Measurements from ENCODE around the gene COL7A1. TPM values are rescaled to one million over a fixed set of nuclear protein-coding genes. Genes with fewer than 3 reads are reported as not detected.

The COL7A1 gene
- polyA plus RNA-seq, 1 donor from 2014 or later, result 45.3 TPM

- no peaks in the 10 kb centered on the region for H3K36me3 ChIP-seq (ENCODE audit: insufficient read depth, low read length)
- H3K9me2 ChIP-seq (ENCODE audit: insufficient read depth, low read length), result no peaks in the 10 kb centered on the region
- no peaks in the 10 kb centered on the region for H3F3A ChIP-seq (ENCODE audit: insufficient read depth, low read length, poor library complexity, severe bottlenecking)
Measured at GRCh38 chr3:48538451-48538850, 56.7 kb downstream of the COL7A1 start.

GRCh38 chr3:48536785-48537184 is 58.3 kb downstream of the COL7A1 start:
- H3F3A ChIP-seq (ENCODE audit: insufficient read depth, low read length, poor library complexity, severe bottlenecking), result no peaks in the 10 kb centered on the region
- no peaks in the 10 kb centered on the region for H3K27me3 ChIP-seq (ENCODE audit: insufficient read depth, low read depth, low read length)
- H3K4me3 ChIP-seq (ENCODE audit: low read length), result no peak overlapping the region
- no peaks in the 10 kb centered on the region for H3K79me2 ChIP-seq (replicated peaks; ENCODE audit: insufficient read depth, low read length)
- H3K36me3 ChIP-seq (ENCODE audit: insufficient read depth, low read length), result peaks cover 5% of the 10 kb centered on the region
- H3K9me3 ChIP-seq (ENCODE audit: low read length), result no peaks in the 10 kb centered on the region
- no peaks in the 10 kb centered on the region for H4K20me1 ChIP-seq (ENCODE audit: insufficient read depth)
- no peak overlapping the region for H3K27ac ChIP-seq (ENCODE audit: low read length)
- no peaks in the 10 kb centered on the region for H3K9me2 ChIP-seq (ENCODE audit: insufficient read depth, low read length)
- H3K9ac ChIP-seq (ENCODE audit: low read length), result no peak overlapping the region
- H2AFZ ChIP-seq (ENCODE audit: low read depth, low read length), result no peak overlapping the region
- H3K4me2 ChIP-seq (ENCODE audit: low read length), result no peak overlapping the region
- TF ChIP-seq TAF1 (IDR thresholded peaks at IDR 0.05; ENCODE audit: low read depth) (no peak), CTCF (IDR thresholded peaks at IDR 0.05; ENCODE audit: poor library complexity, severe bottlenecking) (no peak), EZH2 (IDR thresholded peaks at IDR 0.05; ENCODE audit: borderline replicate concordance, insufficient read depth, low read length, poor library complexity, severe bottlenecking) (no peak), EP300 (conservative IDR thresholded peaks at IDR 0.05; ENCODE audit: poor library complexity, severe bottlenecking) (no peak), POLR2AphosphoS5 (IDR thresholded peaks at IDR 0.05) (no peak), SMC3 (conservative IDR thresholded peaks at IDR 0.05; ENCODE audit: poor library complexity) (no peak), MXI1 (conservative IDR thresholded peaks at IDR 0.05; ENCODE audit: poor library complexity, severe bottlenecking) (no peak)

More at GRCh38 chr3:48538451-48538850, 56.7 kb downstream of the COL7A1 start:
- no peaks in the 10 kb centered on the region for H3K79me2 ChIP-seq (replicated peaks; ENCODE audit: insufficient read depth, low read length)
- no peak overlapping the region for H3K9ac ChIP-seq (ENCODE audit: low read length)
- no peaks in the 10 kb centered on the region for H3K27me3 ChIP-seq (ENCODE audit: insufficient read depth, low read depth, low read length)
- no peak overlapping the region for H2AFZ ChIP-seq (ENCODE audit: low read depth, low read length)
- H3K4me3 ChIP-seq (ENCODE audit: low read length), result no peak overlapping the region
- H3K27ac ChIP-seq (ENCODE audit: low read length), result no peak overlapping the region
- no peak for TF ChIP-seq REST (IDR thresholded peaks at IDR 0.05; ENCODE audit: borderline replicate concordance)
- TF ChIP-seq MXI1 (conservative IDR thresholded peaks at IDR 0.05; ENCODE audit: poor library complexity, severe bottlenecking), result no peak
- no peak for TF ChIP-seq RAD21 (conservative IDR thresholded peaks at IDR 0.05)
- TF ChIP-seq SMC3 (conservative IDR thresholded peaks at IDR 0.05; ENCODE audit: poor library complexity), result no peak
- no peak for TF ChIP-seq EP300 (conservative IDR thresholded peaks at IDR 0.05; ENCODE audit: poor library complexity, severe bottlenecking)
- TF ChIP-seq TAF1 (IDR thresholded peaks at IDR 0.05; ENCODE audit: low read depth), result no peak
- no peak for TF ChIP-seq CTCF (IDR thresholded peaks at IDR 0.05; ENCODE audit: poor library complexity, severe bottlenecking)
- no peak for TF ChIP-seq POLR2AphosphoS5 (IDR thresholded peaks at IDR 0.05)
- TF ChIP-seq EZH2 (IDR thresholded peaks at IDR 0.05; ENCODE audit: borderline replicate concordance, insufficient read depth, low read length, poor library complexity, severe bottlenecking), result no peak
- no peaks in the 10 kb centered on the region for H4K20me1 ChIP-seq (ENCODE audit: insufficient read depth)
- no peaks in the 10 kb centered on the region for H3K9me3 ChIP-seq (ENCODE audit: low read length)
- no peak overlapping the region for H3K4me2 ChIP-seq (ENCODE audit: low read length)

Data from neural cell (in vitro differentiated cells).